Aorta (tissue), 5 donors: ENCODE results near the gene SRSF1. TPM values are rescaled to one million over a fixed set of nuclear protein-coding genes. Genes with fewer than 3 reads are reported as not detected.

Experiments
- ATAC-seq: fragments of 200-7000 bp; cut with Tn5 transposase; one replicate; pipeline ENCODE4 v1.9.1; 2022; ENCODE audit warnings: moderate library complexity; ENCODE audit not compliant: low FRiP score
- DNase-seq, 2 donors: peaks; one replicate each; pipeline ENCODE4 v3.0.0-alpha.2; 2020
- H3K27ac ChIP-seq, 2 donors: one replicate each; pipeline ENCODE4 v1.5.1; 2013; ENCODE audit warnings: low read length in 2 of 2, mild to moderate bottlenecking in 2 of 2, moderate library complexity in 2 of 2, control low read depth in 1 of 2, inconsistent platforms in 1 of 2, low read depth in 1 of 2
- H3K27me3 ChIP-seq, 2 donors: one replicate each; pipeline ENCODE4 v1.6.1; 2013; ENCODE audit warnings: control low read depth in 1 of 2, low read length in 1 of 2, mild to moderate bottlenecking in 1 of 2, moderate library complexity in 1 of 2; ENCODE audit not compliant: insufficient read depth in 2 of 2, control insufficient read depth in 1 of 2
- H3K36me3 ChIP-seq, 2 donors: one replicate each; pipeline ENCODE4 v1.6.1; 2013; ENCODE audit warnings: control low read depth in 1 of 2, low read length in 1 of 2, mild to moderate bottlenecking in 1 of 2; ENCODE audit not compliant: insufficient read depth in 2 of 2, control insufficient read depth in 1 of 2
- H3K4me1 ChIP-seq, 2 donors: one replicate each; pipeline ENCODE4 v1.6.1; 2013; ENCODE audit warnings: low read length in 2 of 2, control low read depth in 1 of 2, mild to moderate bottlenecking in 1 of 2, moderate library complexity in 1 of 2; ENCODE audit not compliant: insufficient read depth in 2 of 2, control insufficient read depth in 1 of 2
- H3K4me3 ChIP-seq, 2 donors: one replicate each; pipeline ENCODE4 v1.5.1; 2013; ENCODE audit warnings: low read length in 2 of 2, control low read depth in 1 of 2, mild to moderate bottlenecking in 1 of 2
- H3K9me3 ChIP-seq: one replicate; pipeline ENCODE4 v1.6.1; 2013; ENCODE audit warnings: mild to moderate bottlenecking, low read length; ENCODE audit not compliant: control insufficient read depth
- WGBS, 2 donors: extraction: QIAGEN DNeasy Blood & Tissue Kit; methylation state at CpG; one replicate each; pipeline ENCODE4 v1.1.7; 2013; 5-methylcytosine and 5-hydroxymethylcytosine counted together
- intact Hi-C, 2 donors: fragments of 100-400 bp; cut with DNase I; formaldehyde crosslinking; loops; one replicate each; pipeline versions ENCODE4 v1.14.2 to v1.15.0; 2022
- polyA plus RNA-seq, 2 donors: library from polyadenylated mRNA; stranded (reverse); fragments of 200-250 nt; gene quantifications; one replicate each; pipeline ENCODE4 v1.2.3, GENCODE V29; 2013
- total RNA-seq, 2 donors: library from RNA; stranded (reverse); fragmentation: NEBNext Ultra II Directional; extraction: Animal tissue kit (Norgen Biotek cat#: 25700); gene quantifications; one replicate each; pipeline ENCODE4 v1.2.1, GENCODE V29; 2021
- donor health status: healthy with polysubstance abuse.
- donor health status: Bipolar disorder and iron deficiency.
- donor health status: DM: no; HTN: no; CAD: no.
- donor health status: DM: no; HTN: no; CAD: no.
- donor health status: DM: yes; HTN: yes; CAD: no.

SRSF1 gene
- total and polyA plus RNA-seq, 4 donors = 84.5 to 147 (median 120) TPM

DNA sequence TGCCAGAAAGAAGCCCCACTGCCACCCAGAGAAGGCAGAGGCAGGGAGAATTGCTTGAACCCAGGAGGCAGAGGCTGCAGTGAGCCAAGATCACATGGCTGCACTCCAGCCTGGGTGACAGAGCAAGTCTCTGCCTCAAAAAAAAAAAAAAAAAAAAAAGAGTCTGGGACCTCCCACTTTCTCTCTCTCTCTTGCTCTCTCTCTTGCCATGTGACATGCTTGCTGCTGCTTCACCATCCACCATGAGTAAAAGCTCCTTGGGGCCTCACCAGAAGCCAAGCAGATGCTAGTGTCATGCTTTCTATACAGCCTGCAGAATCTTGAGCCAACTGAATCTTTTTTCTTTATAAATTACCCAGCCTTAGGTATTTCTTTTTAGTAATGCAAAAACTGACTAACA lies 21.5 kb upstream of the SRSF1 start:
- H3K27me3 ChIP-seq = no peaks in the 10 kb centered on the region
- intact Hi-C loops = no loop called here
- no peaks in the 10 kb centered on the region for H3K4me1 ChIP-seq
- H3K36me3 ChIP-seq = no peaks in the 10 kb centered on the region
- ATAC-seq (no peak), DNase-seq (no peak)
- no peaks in the 10 kb centered on the region for H3K9me3 ChIP-seq
- no peak overlapping the region for H3K27ac ChIP-seq
- H3K4me3 ChIP-seq = no peak overlapping the region

DNA sequence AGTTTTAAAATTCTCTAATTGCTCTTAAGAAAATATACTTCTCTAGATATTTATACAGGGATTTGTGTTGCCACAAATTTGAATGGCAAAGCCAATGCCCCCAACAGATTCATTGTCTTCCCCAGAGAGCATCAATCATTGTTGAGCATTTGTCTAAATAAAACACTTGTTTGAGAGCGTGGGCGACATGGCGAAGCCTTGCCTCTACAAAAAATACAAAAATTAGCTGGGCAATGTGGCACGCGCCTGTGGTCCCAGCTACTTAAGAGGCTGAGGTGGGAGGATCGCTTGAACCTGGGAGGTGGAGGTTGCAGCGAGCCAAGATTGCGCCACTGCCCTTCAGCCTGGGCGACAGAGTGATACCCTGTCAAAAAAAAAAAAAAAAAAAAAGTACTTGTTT lies 13.4 kb upstream of the SRSF1 start:
- H3K4me1 ChIP-seq = no peaks in the 10 kb centered on the region
- H3K27ac ChIP-seq = no peak overlapping the region
- no peaks in the 10 kb centered on the region for H3K9me3 ChIP-seq
- intact Hi-C loops = no loop called here
- H3K27me3 ChIP-seq = no peaks in the 10 kb centered on the region
- no peaks in the 10 kb centered on the region for H3K36me3 ChIP-seq
- ATAC-seq = no peak
- DNase-seq = no peak
- no peak overlapping the region for H3K4me3 ChIP-seq
- 67% methylated on average over 9 of the region's 9 CpGs for WGBS, 2 donors

DNA sequence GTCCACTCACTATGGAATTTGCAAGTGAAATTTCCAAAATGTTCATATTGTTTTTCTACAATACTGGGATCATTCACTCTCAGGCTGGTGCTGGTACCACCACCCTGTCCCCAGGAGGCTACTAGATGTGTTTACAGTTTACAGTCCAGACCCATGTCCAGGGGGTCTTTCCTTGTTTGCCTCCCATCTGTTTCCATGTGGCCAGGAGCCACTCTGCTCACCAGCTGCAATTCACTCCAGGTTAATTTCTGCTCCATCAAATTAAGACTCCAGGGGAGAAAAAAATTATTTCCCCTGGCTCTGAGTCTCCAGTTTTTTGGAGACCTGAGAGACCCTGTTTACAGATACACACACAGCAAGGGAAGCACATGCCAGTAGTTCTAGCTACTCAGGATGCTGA lies 12.5 kb upstream of the SRSF1 start:
- no peak for DNase-seq
- no peak overlapping the region for H3K4me3 ChIP-seq
- intact Hi-C loops = loop anchor here in 1 of 2 donors (10.0 kb wide), 1 partner anchor 95 kb away; no protein-coding TSS in a partner anchor
- no peaks in the 10 kb centered on the region for H3K9me3 ChIP-seq
- H3K36me3 ChIP-seq = no peaks in the 10 kb centered on the region
- ATAC-seq = no peak
- H3K27me3 ChIP-seq = no peaks in the 10 kb centered on the region
- H3K27ac ChIP-seq = no peak overlapping the region
- H3K4me1 ChIP-seq = no peaks in the 10 kb centered on the region

DNA sequence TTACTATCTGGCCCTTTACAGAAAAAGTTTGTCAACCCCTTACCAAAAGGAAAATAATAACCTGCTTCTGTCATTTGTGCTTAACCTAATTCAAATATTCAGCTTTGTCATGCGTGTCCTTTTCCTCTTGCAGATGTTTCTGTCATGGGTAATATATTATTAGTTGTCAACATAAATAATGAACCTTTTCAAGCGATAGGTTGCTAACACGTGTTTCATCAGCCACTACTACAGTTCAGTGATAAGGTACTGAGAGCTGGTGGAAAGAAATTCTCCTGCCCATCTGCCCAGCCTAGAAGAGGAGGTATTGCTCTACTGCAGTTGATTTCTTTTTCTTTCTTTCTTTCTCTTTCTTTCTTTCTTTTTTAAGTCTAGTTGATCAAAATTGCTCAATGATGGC lies 12.0 kb upstream of the SRSF1 start:
- intact Hi-C loops = loop anchor here in 1 of 2 donors (10.0 kb wide), 1 partner anchor 96 kb away; no protein-coding TSS in a partner anchor
- 52 to 55% methylated on average over 3 of the region's 3 CpGs for WGBS, 2 donors
- H3K4me1 ChIP-seq = no peaks in the 10 kb centered on the region
- H3K36me3 ChIP-seq = no peaks in the 10 kb centered on the region
- H3K27me3 ChIP-seq = no peaks in the 10 kb centered on the region
- H3K27ac ChIP-seq = no peak overlapping the region
- no peak for DNase-seq
- no peak overlapping the region for H3K4me3 ChIP-seq
- H3K9me3 ChIP-seq = no peaks in the 10 kb centered on the region
- no peak for ATAC-seq

DNA sequence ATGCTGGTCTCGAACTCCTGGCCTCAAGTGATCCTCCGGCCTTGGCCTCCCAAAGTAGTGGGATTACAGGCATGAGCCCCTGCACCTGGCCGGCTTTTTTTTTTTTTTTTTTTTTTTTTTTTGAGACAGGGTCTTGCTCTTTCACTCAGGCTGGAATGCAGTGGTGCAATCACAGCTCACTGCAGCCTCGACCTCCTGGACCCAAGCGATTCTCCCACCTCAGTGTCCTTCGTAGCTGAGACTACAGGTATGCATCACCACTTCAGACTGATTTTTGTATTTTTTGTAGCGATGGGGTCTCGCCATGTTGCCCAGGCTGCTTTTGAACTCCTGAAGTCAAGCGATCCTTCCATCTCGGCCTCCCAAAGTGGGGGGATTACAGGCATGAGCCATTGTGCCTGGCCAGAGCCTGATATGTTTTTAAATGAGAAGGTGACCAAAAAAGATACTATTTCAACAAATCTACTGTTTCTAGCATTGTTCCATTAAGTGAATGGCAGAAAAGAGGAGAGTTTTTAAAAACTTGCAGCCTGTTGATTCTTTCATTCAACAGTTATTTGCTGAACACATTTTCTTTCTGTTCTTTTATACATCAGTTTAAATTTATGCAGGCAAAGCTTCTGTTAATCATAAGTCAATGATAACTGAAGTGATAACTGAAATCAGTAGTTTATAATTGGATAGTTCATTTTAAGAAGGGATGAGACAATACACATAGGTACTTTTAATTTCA lies 3.2 kb upstream of the SRSF1 start:
- DNase-seq (no peak), ATAC-seq (no peak)
- H3K27ac ChIP-seq = no peak overlapping the region
- no peaks in the 10 kb centered on the region for H3K27me3 ChIP-seq
- 98% methylated on average over 10 of the region's 10 CpGs for WGBS, 2 donors
- H3K4me3 ChIP-seq = no peak overlapping the region
- intact Hi-C loops = loop anchor here in 1 of 2 donors (10.0 kb wide), 1 partner anchor 105 kb away; no protein-coding TSS in a partner anchor
- no peaks in the 10 kb centered on the region for H3K9me3 ChIP-seq
- peaks cover 0 to 1% of the 10 kb centered on the region in 2 donors for H3K36me3 ChIP-seq
- H3K4me1 ChIP-seq = no peaks in the 10 kb centered on the region

DNA sequence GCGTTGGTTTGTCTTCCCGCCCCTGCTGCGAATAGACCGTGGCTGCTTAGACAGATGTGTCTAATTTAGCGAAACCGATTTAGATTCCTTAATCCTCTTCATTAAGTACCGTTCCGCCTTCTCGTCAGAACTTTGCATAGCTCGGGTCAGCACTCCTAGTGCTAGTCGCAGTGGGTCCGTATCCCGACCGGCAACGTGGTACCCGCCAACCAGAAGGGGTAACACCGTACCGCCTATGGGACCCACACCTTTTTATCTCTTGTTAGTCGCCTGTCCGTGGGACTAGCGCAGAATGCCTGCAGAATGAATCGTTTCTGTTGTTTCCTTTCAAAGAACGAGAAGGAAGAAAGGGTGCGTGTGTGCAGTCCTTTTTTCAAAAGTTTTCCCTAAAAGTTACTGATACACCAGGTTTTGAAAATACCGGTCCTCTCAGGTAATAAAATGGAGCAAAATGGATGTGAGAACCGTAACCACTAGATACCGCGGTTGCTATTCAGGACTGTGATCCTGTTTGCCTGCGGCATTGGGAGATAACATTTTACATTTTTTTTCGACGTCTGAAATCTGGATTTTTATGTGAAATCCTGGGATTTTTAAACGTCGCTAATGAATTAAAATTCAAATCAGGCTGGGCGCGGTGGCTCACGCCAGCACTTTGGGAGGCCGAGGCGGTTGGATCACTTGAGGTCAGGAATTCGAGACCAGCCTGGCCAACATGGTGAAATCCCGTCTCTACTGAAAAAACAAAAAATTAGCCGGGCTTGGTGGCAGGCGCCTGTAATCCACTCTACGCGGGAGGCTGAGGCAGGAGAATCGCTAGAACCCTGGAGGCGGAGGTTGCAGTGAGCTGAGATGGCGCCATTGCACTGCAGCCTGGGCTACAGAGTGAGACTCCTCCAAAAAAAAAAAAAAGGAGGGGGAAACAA lies 998 bp upstream of the SRSF1 start:
- DNase-seq (no peak), ATAC-seq (peak; percentile 47)
- Histone ChIP-seq H3K4me3 (peak overlapping the region; percentile 17 to 29), H3K27me3 (no peaks in the 10 kb centered on the region), H3K36me3 (peaks cover 2 to 4% of the 10 kb centered on the region in 2 donors), H3K9me3 (no peaks in the 10 kb centered on the region), H3K27ac (peak overlapping the region in 1 of 2 donors; percentile 9), H3K4me1 (peaks cover 0 to 4% of the 10 kb centered on the region in 2 donors)
- intact Hi-C loops = loop anchor here (2.0 to 10.0 kb wide), 3 partner anchors 75 to 107 kb away; partner anchors contain the start of gene DYNLL2 (in 1 of the 2)
- 21% methylated on average over 47 of the region's 47 CpGs for WGBS, 2 donors

DNA sequence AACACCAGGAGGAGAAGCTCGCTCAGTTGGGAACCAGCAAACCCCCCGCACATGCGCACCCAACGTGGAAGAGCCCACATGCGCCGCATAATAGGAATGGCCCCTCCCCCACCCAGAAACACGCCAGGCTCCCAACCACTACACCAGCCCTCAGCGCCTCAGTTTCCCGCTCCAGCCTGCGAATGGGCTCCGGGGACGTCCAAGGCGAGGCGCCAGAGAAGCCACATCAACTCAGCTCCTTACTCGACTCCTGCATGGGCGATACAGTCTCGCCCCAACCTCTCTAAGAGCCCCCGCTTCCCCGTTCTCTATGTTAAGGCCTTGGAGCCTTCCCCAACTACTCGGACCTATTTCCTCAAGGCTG lies 504 bp downstream of the SRSF1 start:
- ATAC-seq = peak; percentile 85
- Histone ChIP-seq H3K4me1 (peaks cover 0 to 8% of the 10 kb centered on the region in 2 donors), H3K36me3 (peaks cover 2 to 4% of the 10 kb centered on the region in 2 donors), H3K4me3 (peak overlapping the region; percentile 83 to 90), H3K9me3 (no peaks in the 10 kb centered on the region), H3K27me3 (no peaks in the 10 kb centered on the region), H3K27ac (peak overlapping the region; percentile 58 to 94)
- WGBS, 2 donors = 0% methylated on average over 20 of the region's 20 CpGs
- peak; percentile 85 to 90 for DNase-seq
- intact Hi-C loops = loop anchor here (5.0 to 10.0 kb wide), 2 partner anchors 81 to 108 kb away; no protein-coding TSS in a partner anchor

DNA sequence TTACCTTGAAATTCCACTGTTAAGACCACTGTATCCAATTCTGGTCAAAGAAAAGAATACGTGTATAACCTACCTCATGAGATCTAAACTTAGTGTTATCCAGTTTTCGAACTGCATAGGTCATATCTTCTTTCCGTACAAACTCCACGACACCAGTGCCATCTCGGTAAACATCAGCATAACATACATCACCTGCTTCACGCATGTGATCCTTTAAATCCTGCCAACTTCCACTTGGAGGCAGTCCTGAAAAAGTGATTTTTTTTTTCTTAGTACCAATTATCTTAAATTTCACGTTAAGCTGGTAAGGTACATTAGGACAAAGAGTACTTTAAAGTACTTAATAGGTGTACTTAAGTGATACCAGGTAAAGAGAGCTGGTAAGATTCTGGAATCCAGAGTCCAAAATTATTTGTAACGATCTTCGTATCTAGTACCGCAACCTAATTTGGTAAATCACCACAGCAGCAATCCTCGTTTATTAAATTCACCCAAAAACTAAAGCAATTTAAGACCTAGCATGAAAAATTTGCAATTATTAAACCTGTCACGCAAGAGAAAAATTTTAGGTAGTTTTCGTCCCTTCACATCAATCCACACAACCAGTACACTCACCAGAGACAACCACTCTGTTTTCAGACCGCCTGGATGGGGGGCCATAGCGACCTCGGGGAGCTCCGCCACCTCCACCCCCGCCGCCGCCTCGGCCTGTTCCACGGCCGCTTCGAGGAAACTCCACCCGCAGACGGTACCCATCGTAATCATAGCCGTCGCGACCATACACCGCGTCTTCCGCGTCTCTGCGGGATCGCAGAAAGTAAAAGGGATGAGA lies 1.1 kb downstream of the SRSF1 start:
- WGBS, 2 donors = 4 to 5% methylated on average over 36 of the region's 36 CpGs
- Histone ChIP-seq H3K27me3 (no peaks in the 10 kb centered on the region), H3K9me3 (no peaks in the 10 kb centered on the region), H3K4me3 (peak overlapping the region; percentile 83 to 90), H3K27ac (peak overlapping the region; percentile 58 to 94), H3K36me3 (peaks cover 2 to 4% of the 10 kb centered on the region in 2 donors), H3K4me1 (peaks cover 0 to 8% of the 10 kb centered on the region in 2 donors)
- DNase-seq = no peak
- peak; percentile 20 for ATAC-seq
- intact Hi-C loops = loop anchor here (5.0 to 10.0 kb wide), 2 partner anchors 81 to 109 kb away; no protein-coding TSS in a partner anchor
